Testis (tissue), 3 donors: ENCODE results near the gene PDZD8. TPM values are rescaled to one million over a fixed set of nuclear protein-coding genes. Genes with fewer than 3 reads are reported as not detected.
A peak's percentile ranks its signal among the peaks of the same experiment; 100 is the strongest.

ENCODE experiments used
- DNase-seq: peaks from one replicate; pipeline ENCODE4 v3.0.0-alpha.2; 2019
- H3K27ac ChIP-seq, 2 donors: fragments of 200-600 bp; sonication (generic); one replicate each; pipeline ENCODE4 v1.5.1; 2019
- H3K27me3 ChIP-seq: fragments of 200-600 bp; sonication (generic); one replicate; pipeline ENCODE4 v1.5.1; 2019
- H3K36me3 ChIP-seq: fragments of 200-600 bp; sonication (generic); one replicate; pipeline ENCODE4 v1.5.1; 2017; ENCODE audit warnings: low read depth; ENCODE audit errors: missing control alignments
- H3K4me1 ChIP-seq: fragments of 200-600 bp; sonication (generic); one replicate; pipeline ENCODE4 v1.5.1; 2019
- H3K4me3 ChIP-seq, 2 donors: fragments of 200-600 bp; sonication (generic); one replicate each; pipeline ENCODE4 v1.5.1; 2017 to 2019
- H3K9me3 ChIP-seq: fragments of 200-600 bp; sonication (generic); one replicate; pipeline ENCODE4 v1.5.1; 2017
- CTCF ChIP-seq, 3 experiments: fragments of 450-650 bp in 2 of 3; fragments of 200-600 bp in 1 of 3; sonication (generic) in 1 of 3; IDR thresholded peaks; one replicate each; pipeline ENCODE4 v1.5.1; 2016 to 2019; ENCODE audit warnings: antibody characterized with exemption in 3 of 3, mild to moderate bottlenecking in 2 of 3, moderate library complexity in 1 of 3
- POLR2A ChIP-seq: fragments of 450-650 bp; IDR thresholded peaks from one replicate; pipeline ENCODE4 v1.6.1; 2017; ENCODE audit warnings: antibody characterized with exemption, mild to moderate bottlenecking, moderate library complexity
- WGBS, 2 donors: methylation state at CpG; one replicate each; pipeline ENCODE4 v1.1.5; 2018; 5-methylcytosine and 5-hydroxymethylcytosine counted together
- intact Hi-C: fragments of 100-400 bp; cut with DNase I; formaldehyde crosslinking; loops from one replicate; pipeline ENCODE4 v1.15.1; 2023; ENCODE audit warnings: low total_unique reads
- polyA plus RNA-seq: library from polyadenylated mRNA; stranded (reverse); fragments of 350-450 nt; fragmentation: Illumina TruSeq; extraction: RNeasy Lipid Tissue Mini Kit (QIAGEN cat#74804); gene quantifications from one replicate; pipeline ENCODE4 v1.2.3, GENCODE V29; 2014; ENCODE audit warnings: low read depth, low replicate concordance; ENCODE audit not compliant: insufficient read depth
- total RNA-seq, 2 donors: library from RNA; depleted of rRNA; stranded (reverse); fragments of >200 nt; gene quantifications; one replicate each; pipeline ENCODE4 v1.2.3, GENCODE V29; 2016

The PDZD8 gene
- total and polyA plus RNA-seq, 3 donors from 2014 or later: 49.6 to 120 (median 107) TPM

GRCh38 chr10:117412469-117413010 is 37.3 kb upstream of the PDZD8 start:
- Histone ChIP-seq H3K4me1 (no peaks in the 10 kb centered on the region), H3K27ac (no peak overlapping the region), H3K27me3 (no peaks in the 10 kb centered on the region), H3K4me3 (no peak overlapping the region), H3K36me3 (no peaks in the 10 kb centered on the region), H3K9me3 (no peaks in the 10 kb centered on the region)
- 87 to 88% methylated on average over 5 of the region's 5 CpGs for WGBS, 2 donors
- TF ChIP-seq POLR2A (no peak), CTCF (IDR thresholded peaks at IDR 0.05) (no peak)
- intact Hi-C loops: no loop called here
- DNase-seq: no peak

- no peak for TF ChIP-seq CTCF (IDR thresholded peaks at IDR 0.05)
- no peak for TF ChIP-seq POLR2A
- no peaks in the 10 kb centered on the region for H3K36me3 ChIP-seq
- no peaks in the 10 kb centered on the region for H3K27me3 ChIP-seq
- peak; percentile 38 for DNase-seq
- no peak overlapping the region for H3K4me3 ChIP-seq
- no peaks in the 10 kb centered on the region for H3K9me3 ChIP-seq
- 70 to 73% methylated on average over 7 to 8 of the region's 8 CpGs for WGBS, 2 donors
- intact Hi-C loops: no loop called here
- no peak overlapping the region for H3K27ac ChIP-seq
- H3K4me1 ChIP-seq: no peaks in the 10 kb centered on the region
Measured at GRCh38 chr10:117411479-117412399, 36.5 kb upstream of the PDZD8 start.

GRCh38 chr10:117410557-117410956 is 35.3 kb upstream of the PDZD8 start:
- H3K4me1 ChIP-seq: no peaks in the 10 kb centered on the region
- WGBS, 2 donors: 72 to 79% methylated on average over 4 of the region's 4 CpGs
- intact Hi-C loops: no loop called here
- TF ChIP-seq CTCF (IDR thresholded peaks at IDR 0.05): no peak
- no peak for TF ChIP-seq POLR2A
- no peak overlapping the region for H3K4me3 ChIP-seq
- no peaks in the 10 kb centered on the region for H3K9me3 ChIP-seq
- no peaks in the 10 kb centered on the region for H3K36me3 ChIP-seq
- no peaks in the 10 kb centered on the region for H3K27me3 ChIP-seq
- DNase-seq: no peak
- H3K27ac ChIP-seq: no peak overlapping the region

DNA sequence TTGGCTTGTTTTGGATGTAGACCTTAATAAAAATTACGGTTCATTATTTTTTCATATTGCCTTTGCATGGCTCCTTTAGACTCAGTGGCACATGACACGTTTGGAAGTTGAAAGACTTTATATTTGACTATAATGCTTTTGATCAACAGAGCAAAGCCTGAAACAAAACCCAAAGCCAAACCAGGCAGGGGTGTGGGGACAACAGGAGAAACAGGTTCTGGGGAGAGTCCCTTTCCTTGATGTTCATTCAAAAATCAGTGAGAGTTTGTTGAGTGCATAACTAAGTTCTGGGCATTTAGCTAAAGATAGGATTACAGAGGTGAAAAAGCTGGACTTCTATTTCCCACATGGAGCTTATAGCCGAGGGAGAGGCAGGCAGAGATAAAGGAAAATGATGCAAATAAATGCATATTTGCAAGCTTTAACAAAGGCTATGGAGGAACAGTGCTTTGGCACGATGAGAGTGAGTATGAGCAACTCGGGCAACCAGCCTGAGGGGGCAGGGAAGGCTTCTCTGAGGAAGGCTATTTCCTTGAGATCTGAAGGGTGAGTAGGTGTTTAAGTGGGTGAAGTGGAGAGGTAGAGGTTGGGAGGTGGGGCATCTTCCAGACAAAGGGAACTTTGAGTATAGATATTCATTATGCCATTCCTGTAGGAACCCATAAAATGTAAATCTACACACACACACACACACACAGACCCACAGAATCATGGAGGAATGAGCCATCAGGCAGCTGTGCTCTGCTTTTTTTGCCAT is 34.5 kb upstream of the PDZD8 start:
- Histone ChIP-seq H3K9me3 (no peaks in the 10 kb centered on the region), H3K4me1 (no peaks in the 10 kb centered on the region), H3K27ac (no peak overlapping the region), H3K27me3 (no peaks in the 10 kb centered on the region), H3K36me3 (no peaks in the 10 kb centered on the region), H3K4me3 (no peak overlapping the region)
- no peak for DNase-seq
- intact Hi-C loops: no loop called here
- WGBS, 2 donors: 82 to 92% methylated on average over 5 of the region's 5 CpGs
- TF ChIP-seq POLR2A (no peak), CTCF (IDR thresholded peaks at IDR 0.05) (no peak)
